Calu3 (cell line): ENCODE results near the gene SRSF12. TPM values are rescaled to one million over a fixed set of nuclear protein-coding genes. Genes with fewer than 3 reads are reported as not detected.
A peak's percentile ranks its signal among the peaks of the same experiment; 100 is the strongest.

ENCODE experiments used
- BruUV-seq: library from RNA; stranded (reverse); fragments of 400-500 nt; replicated peaks from 2 replicates; lab custom pipeline; 2021; lab: Mats Ljungman, UMichigan
- CTCF ChIA-PET: fragments of 300-600 bp; sonication (Branson Sonifier 250); formaldehyde crosslinking; loops from one replicate; lab custom pipeline; 2022; ENCODE audit warnings: antibody characterized with exemption; lab: Charles Lee
- DNase-seq: peaks from one replicate; pipeline ENCODE4 v3.0.0; 2022
- H3K27ac Mint-ChIP-seq: one replicate; pipeline ENCODE4 v1.8.0; 2022; ENCODE audit warnings: mixed read lengths; ENCODE audit not compliant: unreplicated experiment
- H3K27me3 Mint-ChIP-seq: one replicate; pipeline ENCODE4 v1.8.0; 2022; ENCODE audit warnings: mixed read lengths; ENCODE audit not compliant: unreplicated experiment
- H3K36me3 Mint-ChIP-seq: one replicate; pipeline ENCODE4 v1.8.0; 2022; ENCODE audit warnings: mild to moderate bottlenecking, moderate library complexity, mixed read lengths; ENCODE audit not compliant: insufficient read depth, unreplicated experiment
- H3K4me1 Mint-ChIP-seq: one replicate; pipeline ENCODE4 v1.8.0; 2022; ENCODE audit warnings: mild to moderate bottlenecking, low read depth, mixed read lengths; ENCODE audit not compliant: unreplicated experiment
- H3K4me3 Mint-ChIP-seq: one replicate; pipeline ENCODE4 v1.8.0; 2022; ENCODE audit warnings: mild to moderate bottlenecking, low read depth, moderate library complexity, mixed read lengths; ENCODE audit not compliant: unreplicated experiment
- H3K9me3 Mint-ChIP-seq: one replicate; pipeline ENCODE4 v1.8.0; 2022; ENCODE audit warnings: low read depth, mixed read lengths; ENCODE audit not compliant: unreplicated experiment
- CTCF ChIP-seq: fragments of 200-600 bp; IDR thresholded peaks from one replicate; pipeline ENCODE4 v1.8.0; 2022; ENCODE audit warnings: antibody characterized with exemption; ENCODE audit not compliant: unreplicated experiment
- intact Hi-C: fragments of 100-400 bp; cut with micrococcal nuclease; formaldehyde crosslinking; loops from one replicate; pipeline ENCODE4 v1.10.0; 2022; ENCODE audit not compliant: unreplicated experiment
- total RNA-seq: library from RNA; stranded (reverse); gene quantifications from 2 replicates; pipeline ENCODE4 v1.2.3, GENCODE V29; 2022

Gene SRSF12
- total RNA-seq, 1 experiment from 2014 or later: 1.8 TPM

GRCh38 chr6:89154131-89154530, 36.3 kb upstream of the SRSF12 start:
- Mint-ChIP-seq H3K9me3 (no peaks in the 10 kb centered on the region), H3K27ac (no peak overlapping the region), H3K27me3 (no peaks in the 10 kb centered on the region), H3K36me3 (peaks cover 22% of the 10 kb centered on the region), H3K4me3 (no peak overlapping the region), H3K4me1 (peaks cover 12% of the 10 kb centered on the region)
- intact Hi-C loops: no loop called here
- no peak for DNase-seq
- CTCF ChIA-PET: no interaction called here
- BruUV-seq: no TSS peak
- TF ChIP-seq CTCF: no peak

- BruUV-seq: no TSS peak
- Mint-ChIP-seq H3K4me3 (peak overlapping the region; percentile 27), H3K9me3 (no peaks in the 10 kb centered on the region), H3K27ac (peak overlapping the region; percentile 34), H3K36me3 (peaks cover 44% of the 10 kb centered on the region), H3K27me3 (no peaks in the 10 kb centered on the region), H3K4me1 (peaks cover 26% of the 10 kb centered on the region)
- DNase-seq: peak; percentile 39
- CTCF ChIA-PET: interaction anchor here (0.7 to 1.2 kb wide), 2 partner anchors 26 to 165 kb away, joined by 3 to 6 read pairs; no protein-coding TSS in a partner anchor
- intact Hi-C loops: no loop called here
- TF ChIP-seq CTCF: no peak
These were observed 30.3 kb upstream of the SRSF12 start for GRCh38 chr6:89148016-89148750.

DNA sequence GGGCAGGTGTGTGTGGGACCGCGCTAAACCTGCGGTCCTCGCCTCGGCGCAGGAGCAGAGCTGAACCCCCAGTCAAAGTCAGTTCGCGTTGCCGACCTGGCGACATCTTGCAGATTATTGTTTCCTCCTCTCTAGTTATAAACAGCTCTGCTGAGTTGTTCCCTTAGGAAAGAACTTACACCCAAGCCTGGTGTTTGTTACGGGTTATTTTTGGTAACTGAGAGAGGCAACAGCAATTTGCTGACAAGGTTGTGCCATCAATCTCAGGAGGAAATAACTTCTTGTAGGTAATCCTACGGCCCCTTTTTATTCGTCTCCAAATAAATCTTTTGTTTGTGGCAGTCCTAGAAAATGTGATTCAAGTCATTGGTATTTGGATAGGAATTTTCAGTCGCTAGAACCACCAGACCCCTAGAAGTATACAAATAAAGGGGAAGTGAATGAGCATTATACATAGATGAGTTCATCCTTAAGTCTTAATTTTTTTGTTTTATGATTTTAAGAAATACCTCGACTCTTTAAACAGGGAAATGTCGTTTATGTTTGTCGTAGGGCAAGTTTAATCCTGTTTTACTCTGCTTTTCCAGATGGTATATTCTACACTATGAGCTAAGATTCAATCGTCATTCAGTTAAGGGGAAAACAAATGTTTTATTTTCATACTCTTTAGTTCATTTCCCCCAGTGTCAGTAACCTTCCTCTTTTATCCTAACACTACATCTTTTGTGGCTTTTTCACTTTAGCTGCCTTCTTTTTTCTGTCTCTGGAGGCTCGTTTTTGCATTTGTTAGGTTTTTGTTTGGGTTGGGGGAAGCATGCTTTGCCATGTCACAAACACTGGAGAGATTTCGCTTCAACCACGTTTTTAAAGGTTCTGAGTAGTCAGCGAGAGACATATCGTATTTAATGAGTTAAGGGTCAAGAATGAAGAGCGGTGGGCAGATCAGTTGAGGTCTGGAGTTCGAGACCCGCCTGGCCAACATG, 29.1 kb upstream of the SRSF12 start:
- H3K27ac Mint-ChIP-seq: peak overlapping the region; percentile 84
- H3K27me3 Mint-ChIP-seq: no peaks in the 10 kb centered on the region
- no peak for TF ChIP-seq CTCF
- CTCF ChIA-PET: interaction anchor here (0.7 to 1.3 kb wide), 3 partner anchors 25 to 164 kb away, joined by 3 to 6 read pairs (median 6); partner anchors contain the start of gene PNRC1
- peak overlapping the region; percentile 81 for H3K4me3 Mint-ChIP-seq
- DNase-seq: no peak
- TSS peak; percentile 58 for BruUV-seq
- H3K36me3 Mint-ChIP-seq: peaks cover 38% of the 10 kb centered on the region
- H3K9me3 Mint-ChIP-seq: no peaks in the 10 kb centered on the region
- peaks cover 25% of the 10 kb centered on the region for H3K4me1 Mint-ChIP-seq
- intact Hi-C loops: no loop called here

- CTCF ChIA-PET: interaction anchor here (1.3 kb wide), 1 partner anchor 66 kb away, joined by 6 read pairs; the partner anchor contains the start of gene PNRC1
- H3K4me3 Mint-ChIP-seq: peak within 1 kb of the TSS; percentile 81
- H3K9me3 Mint-ChIP-seq: no peaks in the 10 kb centered on the region
- no TSS peak for BruUV-seq
- no peak for TF ChIP-seq CTCF
- peaks cover 30% of the 10 kb centered on the region for H3K36me3 Mint-ChIP-seq
- DNase-seq: peak; percentile 84
- peak within 1 kb of the TSS; percentile 86 for H3K27ac Mint-ChIP-seq
- peaks cover 27% of the 10 kb centered on the region for H3K4me1 Mint-ChIP-seq
- intact Hi-C loops: no loop called here
- no peaks in the 10 kb centered on the region for H3K27me3 Mint-ChIP-seq
These were observed 28.3 kb upstream of the SRSF12 start, which contains the start of gene PM20D2 for GRCh38 chr6:89145956-89146717. PM20D2 (plus strand) TSS chr6:89146055; CDS start chr6:89146145, 90 bp downstream.
